DMS 273 treated with DMSO at 0.1 percent for 48 hours (cell line): ENCODE results near the gene GALNT9.
"Not testable (repeated sequence)": the region's sequence is repeated elsewhere in the genome, so short reads cannot be mapped to it uniquely, and the experiment has no call there.

Source experiments
- DNase-seq: peaks from one replicate; lab custom pipeline; 2025; lab: John Stamatoyannopoulos, UW

The GALNT9 gene

DNA sequence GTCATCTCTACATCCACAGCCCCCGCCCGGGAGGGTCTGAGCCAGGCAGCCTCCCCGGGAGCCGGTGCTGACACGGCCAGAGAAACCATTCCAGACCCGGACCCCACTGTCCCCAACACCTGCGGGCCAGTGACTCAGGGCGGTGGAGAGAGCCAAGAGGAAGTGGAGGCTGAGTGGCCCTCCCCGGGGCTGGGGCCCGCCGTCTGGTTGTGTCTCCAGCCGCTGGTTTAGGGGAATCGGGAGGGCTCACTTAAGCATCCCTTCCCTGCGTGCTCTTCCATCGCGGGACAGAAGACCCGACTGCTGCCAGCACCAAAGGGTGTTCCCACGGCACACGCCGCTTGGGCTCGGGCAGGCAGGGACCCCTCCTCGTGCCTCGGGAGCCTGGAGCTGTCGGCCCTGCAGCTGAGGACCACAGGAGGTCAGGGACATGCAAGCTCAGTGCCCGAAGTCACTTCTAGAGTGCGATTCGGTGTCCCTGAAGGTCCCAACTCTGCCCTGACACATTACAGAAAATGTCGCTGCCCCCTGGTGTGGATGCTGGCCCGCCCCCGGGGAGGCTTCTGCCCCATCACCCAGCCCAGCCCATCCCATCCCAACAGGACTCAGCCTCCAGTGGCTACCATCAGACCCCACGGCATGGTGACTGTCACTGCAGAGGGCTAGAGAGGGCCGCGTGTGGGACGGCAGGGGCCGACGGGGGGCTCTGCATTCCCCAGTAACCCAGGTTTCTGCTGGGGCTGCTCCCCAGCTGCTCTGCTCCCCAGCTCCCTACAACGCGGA lies 50.8 kb downstream of the GALNT9 start:
- no peak for DNase-seq

- no peak for DNase-seq
Observed at GRCh38 chr12:132277949-132278348, 51.4 kb downstream of the GALNT9 start.

GRCh38 chr12:132277374-132277941 lies 51.9 kb downstream of the GALNT9 start:
- DNase-seq = no peak

DNA sequence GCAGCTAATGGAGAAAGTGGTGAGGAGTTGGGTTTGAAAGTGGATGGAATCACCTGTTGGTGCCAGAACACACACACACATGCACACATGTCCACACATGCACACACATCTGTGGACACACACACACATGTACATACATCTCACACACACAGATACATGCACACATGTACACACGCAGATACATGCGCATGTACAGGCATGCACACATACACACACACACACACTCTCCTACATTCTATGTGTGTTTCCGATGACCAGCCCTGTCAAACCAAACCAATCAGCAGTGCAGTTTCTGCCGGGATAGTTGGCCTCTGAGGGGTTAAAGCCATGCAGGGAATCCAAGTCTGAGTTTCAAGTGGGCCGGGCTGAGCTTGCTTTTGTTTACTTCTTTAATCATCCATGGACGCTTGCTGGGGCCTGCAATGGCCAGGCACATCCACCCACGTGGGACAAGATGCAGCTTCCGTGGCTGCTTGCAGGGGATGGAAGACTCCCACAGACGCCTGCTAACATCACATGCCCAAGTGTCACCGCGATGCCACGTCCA lies 52.5 kb downstream of the GALNT9 start:
- no peak for DNase-seq

DNA sequence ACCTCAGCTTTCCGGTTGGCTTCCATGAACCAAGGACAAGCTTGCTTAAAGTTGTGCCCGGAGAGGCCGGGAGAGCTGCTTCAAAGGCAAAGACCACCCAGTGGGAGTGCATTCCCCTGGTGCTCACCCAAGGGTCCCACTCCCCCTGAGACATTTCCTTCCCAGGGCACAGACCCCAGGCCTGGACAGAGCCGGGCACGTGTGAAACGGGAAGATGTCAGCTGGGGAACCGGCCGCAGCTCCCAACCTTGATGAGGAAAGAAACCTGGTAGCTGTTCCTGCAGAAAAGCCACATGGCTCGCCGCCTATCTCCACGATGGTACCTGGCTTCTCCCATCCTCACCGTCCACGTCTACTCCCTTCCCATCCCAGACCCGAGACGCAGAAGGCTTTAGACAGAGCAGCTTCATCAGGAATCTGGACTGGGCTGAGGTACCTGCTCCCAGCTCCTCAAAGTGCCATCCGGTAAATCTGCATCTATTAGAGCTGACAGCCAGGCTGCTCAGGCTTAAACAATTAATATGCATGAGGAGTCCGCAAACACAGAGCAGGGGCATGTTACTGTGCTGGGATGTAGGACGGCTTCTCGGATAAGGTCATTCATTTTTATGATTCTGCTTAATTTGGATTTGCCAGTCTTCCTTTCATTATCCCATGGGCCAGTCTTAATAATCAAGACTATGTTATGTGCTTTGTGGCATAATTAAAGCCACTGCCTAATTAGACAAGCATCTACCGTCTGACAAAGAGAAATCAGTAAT lies 53.1 kb downstream of the GALNT9 start:
- DNase-seq = no peak

GRCh38 chr12:132275631-132276030 lies 53.8 kb downstream of the GALNT9 start:
- no peak for DNase-seq

- peak; percentile 15 for DNase-seq
Observed at GRCh38 chr12:132275110-132275531, 54.3 kb downstream of the GALNT9 start.

- no peak for DNase-seq
Observed at GRCh38 chr12:132273992-132274334, 55.4 kb downstream of the GALNT9 start.

- DNase-seq = no peak
Observed at GRCh38 chr12:132272711-132273110, 56.7 kb downstream of the GALNT9 start.

DNA sequence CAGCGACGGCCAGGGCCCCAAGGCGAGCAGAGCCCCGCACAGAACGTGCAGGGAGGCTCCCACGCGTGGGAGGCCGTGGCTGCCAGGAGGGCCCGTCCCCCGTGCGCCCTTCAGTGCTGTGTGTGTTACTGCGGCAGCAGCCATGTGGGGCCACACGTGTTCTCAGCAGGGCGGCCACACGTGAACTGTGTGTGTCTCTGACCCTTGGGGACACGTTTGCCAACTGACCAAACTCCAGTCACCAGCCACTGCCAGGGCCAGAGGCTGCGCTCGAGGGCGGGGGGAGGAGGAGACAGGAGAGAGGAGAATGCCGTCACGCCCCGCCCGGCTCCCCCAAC lies 57.7 kb downstream of the GALNT9 start:
- no peak for DNase-seq

GRCh38 chr12:132270969-132271754 lies 58.2 kb downstream of the GALNT9 start:
- DNase-seq = no peak

DNA sequence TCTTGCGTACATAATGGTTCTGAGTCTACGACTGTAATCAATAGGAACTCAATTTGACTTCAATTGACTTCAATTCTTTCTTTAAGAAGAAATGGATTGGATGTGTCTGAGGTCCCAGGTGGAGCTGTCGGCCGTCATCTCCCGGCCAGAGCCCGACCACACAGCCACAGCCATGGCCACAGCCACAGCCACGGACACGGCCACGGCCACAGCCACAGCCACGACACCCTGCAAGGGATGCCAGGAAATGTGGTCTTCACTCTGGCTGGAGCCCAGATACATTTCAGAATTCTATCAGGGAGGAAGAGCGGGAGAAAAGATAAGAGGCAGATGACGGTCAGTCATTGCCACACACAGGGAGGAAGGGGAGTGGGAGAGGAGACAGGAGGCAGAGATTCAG lies 58.9 kb downstream of the GALNT9 start:
- no peak for DNase-seq

DNA sequence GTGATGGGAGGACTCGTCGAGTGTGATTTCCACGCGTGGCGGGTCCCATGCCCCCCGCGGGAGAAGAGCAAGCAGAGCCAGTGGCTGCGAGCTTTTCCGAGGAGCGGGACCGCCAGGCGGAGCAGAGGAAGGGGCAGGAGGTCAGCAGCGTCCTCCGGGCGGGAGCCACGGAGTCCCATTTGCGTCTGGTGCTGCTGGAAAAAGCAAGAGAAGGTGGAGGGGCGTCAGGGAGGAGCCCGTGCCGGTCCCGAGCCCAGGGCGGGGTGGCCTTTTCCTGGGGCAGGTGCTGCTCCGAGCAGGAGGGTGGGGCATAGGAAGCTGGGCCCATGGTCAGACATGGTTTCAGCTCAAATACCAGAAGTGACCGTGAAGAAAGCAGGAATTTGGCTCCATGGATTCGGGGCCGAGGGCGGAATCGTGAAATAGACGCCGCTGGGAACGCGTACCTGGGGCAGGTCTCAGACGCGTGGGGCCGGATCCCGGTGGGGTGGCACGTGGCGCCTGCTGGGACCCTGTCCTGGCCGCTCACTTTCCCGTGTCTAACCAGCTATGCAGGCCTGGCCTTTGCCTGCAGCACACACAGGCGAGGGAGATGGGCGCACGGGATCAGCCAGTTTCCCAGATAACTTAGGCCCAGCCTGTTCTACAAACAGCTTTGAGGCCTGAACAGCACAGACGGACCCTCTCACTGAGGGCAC lies 60.0 kb downstream of the GALNT9 start:
- no peak for DNase-seq

- no peak for DNase-seq
Observed at GRCh38 chr12:132268674-132269073, 60.7 kb downstream of the GALNT9 start.

DNA sequence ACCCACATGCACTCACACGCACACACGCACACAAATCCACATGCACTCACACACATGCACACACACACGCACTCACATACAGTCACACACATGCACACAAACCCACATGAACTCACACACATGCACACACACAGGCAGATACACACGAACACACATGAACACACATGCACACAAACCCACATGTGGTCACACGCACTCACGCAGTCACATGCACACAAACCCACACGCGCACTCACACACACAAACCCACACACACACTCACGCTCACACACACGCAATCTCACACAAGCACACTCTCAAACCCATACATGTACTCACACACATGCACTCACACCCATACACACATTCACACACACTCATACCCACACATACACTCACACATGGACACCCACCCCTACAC lies 61.5 kb downstream of the GALNT9 start:
- no peak for DNase-seq

- DNase-seq = no peak
Observed at GRCh38 chr12:132266802-132267201, 62.6 kb downstream of the GALNT9 start.

DNA sequence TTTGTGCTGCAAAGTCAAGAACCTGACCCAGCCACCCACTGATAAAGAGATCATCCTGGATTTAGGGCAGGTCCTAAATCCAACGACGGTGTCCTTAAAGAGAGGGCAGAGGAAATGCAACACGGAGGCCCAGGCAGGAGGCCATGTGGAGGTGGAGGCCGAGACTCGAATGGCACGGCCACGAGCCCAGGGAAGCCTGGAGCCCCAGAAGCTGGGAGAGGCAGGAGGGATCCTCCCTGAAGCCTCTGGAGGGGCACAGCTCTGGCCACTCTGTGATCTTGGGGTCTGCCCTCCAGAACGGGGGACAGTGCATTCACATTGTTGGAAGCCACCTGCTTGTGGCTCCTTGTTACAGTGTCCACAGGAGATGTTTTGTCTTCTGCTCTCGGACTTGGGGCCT lies 63.0 kb downstream of the GALNT9 start:
- no peak for DNase-seq

- DNase-seq = not testable (repeated sequence)
Observed at GRCh38 chr12:132265822-132266221, 63.6 kb downstream of the GALNT9 start.

- no peak for DNase-seq
Observed at GRCh38 chr12:132265056-132265800, 64.2 kb downstream of the GALNT9 start.

- no peak for DNase-seq
Observed at GRCh38 chr12:132264086-132265010, 65.0 kb downstream of the GALNT9 start.
